Measurements from ENCODE around the gene C17orf114.

The C17orf114 gene

GRCh38 chr17:4789951-4790704, 12.0 kb downstream of the C17orf114 start (continued):
- peak; percentile 45; the same call in 1 of the 2 replicates for TF ChIP-seq PATZ1 (tag by site-specific recombination; IDR thresholded peaks at IDR 0.05)
- peak; percentile 84 for TF ChIP-seq ATF2 (tag by site-specific recombination; IDR thresholded peaks at IDR 0.05; ENCODE audit: low read depth)
- TF ChIP-seq ZNF423 (tag by site-specific recombination; IDR thresholded peaks at IDR 0.05) = peak; percentile 74
- TF ChIP-seq ZNF146 (tag by site-specific recombination; IDR thresholded peaks at IDR 0.05) = no peak
- 0 out of 2 replicates have a peak, but pooled peaks have one; percentile 27 for TF ChIP-seq ZNF391 (tag by site-specific recombination; IDR thresholded peaks at IDR 0.05; ENCODE audit: borderline replicate concordance, low read depth)
- TF ChIP-seq ZNF837 (tag by site-specific recombination; IDR thresholded peaks at IDR 0.05) = no peak
- peak; percentile 97 for TF ChIP-seq ZNF629 (tag by site-specific recombination; IDR thresholded peaks at IDR 0.05)
- no peak for TF ChIP-seq SCRT2 (tag by site-specific recombination; IDR thresholded peaks at IDR 0.05)
- TF ChIP-seq SP2 (tag by site-specific recombination; IDR thresholded peaks at IDR 0.05) = peak; percentile 66
- 0 out of 2 replicates have a peak, but pooled peaks have one; percentile 3 for TF ChIP-seq SP7 (tag by site-specific recombination; IDR thresholded peaks at IDR 0.05)
- no peak for TF ChIP-seq ZNF398 (tag by site-specific recombination; IDR thresholded peaks at IDR 0.05)
- TF ChIP-seq ZFP3 (tag by site-specific recombination; IDR thresholded peaks at IDR 0.05; ENCODE audit: low read depth) = no peak
- peak; percentile 93 for TF ChIP-seq ZNF660 (tag by site-specific recombination; IDR thresholded peaks at IDR 0.05)
- peak; percentile 76 for TF ChIP-seq ZNF600 (tag by site-specific recombination; IDR thresholded peaks at IDR 0.05)
- peak; percentile 96 for TF ChIP-seq ZNF366 (tag by site-specific recombination; conservative IDR thresholded peaks at IDR 0.05)
- no peak for TF ChIP-seq ZNF529 (tag by site-specific recombination; IDR thresholded peaks at IDR 0.05; ENCODE audit: insufficient replicate concordance)
- TF ChIP-seq ZNF335 (tag by site-specific recombination; conservative IDR thresholded peaks at IDR 0.05) = peak; percentile 80
- peak; percentile 16 for TF ChIP-seq SETDB1 (IDR thresholded peaks at IDR 0.05; ENCODE audit: insufficient read length, low read length)
- TF ChIP-seq ZNF561 (tag by site-specific recombination; IDR thresholded peaks at IDR 0.05; ENCODE audit: borderline replicate concordance) = peak; percentile 92
- TF ChIP-seq ZNF394 (tag by site-specific recombination; IDR thresholded peaks at IDR 0.05; ENCODE audit: borderline replicate concordance) = peak; percentile 27; the same call in 1 of the 2 replicates
- TF ChIP-seq ZNF610 (tag by site-specific recombination; IDR thresholded peaks at IDR 0.05; ENCODE audit: borderline replicate concordance) = 0 out of 2 replicates have a peak, but pooled peaks have one; percentile 42
- peak; percentile 90 for TF ChIP-seq GLIS1 (tag by site-specific recombination; IDR thresholded peaks at IDR 0.05)
- TF ChIP-seq GLI2 (tag by site-specific recombination; IDR thresholded peaks at IDR 0.05; ENCODE audit: borderline replicate concordance, low read depth) = no peak
- peak; percentile 48; the same call in 1 of the 2 replicates for TF ChIP-seq ZNF501 (tag by site-specific recombination; IDR thresholded peaks at IDR 0.05)
- TF ChIP-seq ZNF140 (tag by site-specific recombination; IDR thresholded peaks at IDR 0.05) = no peak
- TF ChIP-seq GLIS2 (tag by site-specific recombination; IDR thresholded peaks at IDR 0.05) = 0 out of 2 replicates have a peak, but pooled peaks have one; percentile 77
- TF ChIP-seq ZNF785 (tag by site-specific recombination; IDR thresholded peaks at IDR 0.05) = peak; percentile 68; the same call in 1 of the 2 replicates
- peak; percentile 51; the same call in 1 of the 2 replicates for TF ChIP-seq ZNF596 (tag by site-specific recombination; IDR thresholded peaks at IDR 0.05)
- peak; percentile 87 for TF ChIP-seq ZBTB26 (tag by site-specific recombination; optimal IDR thresholded peaks at IDR 0.05)
- TF ChIP-seq REPIN1 (tag by site-specific recombination; IDR thresholded peaks at IDR 0.05; ENCODE audit: low read depth) = no peak
- 0 out of 2 replicates have a peak, but pooled peaks have one; percentile 27 for TF ChIP-seq ZNF639 (tag by site-specific recombination; IDR thresholded peaks at IDR 0.05)

Data from HEK293 (cell line).